HepG2 (cell line): ENCODE data around the gene GPR31. TPM values are rescaled to one million over a fixed set of nuclear protein-coding genes. Genes with fewer than 3 reads are reported as not detected.

Source experiments
- ATF7 ChIP-seq, 2 experiments: fragments of 450-650 bp in 1 of 2; sonication (generic) in 1 of 2; formaldehyde crosslinking in 1 of 2; IDR thresholded peaks; 2 replicates each; pipeline versions ENCODE4 v1.4.0 to v1.6.1; 2016 to 2020; ENCODE audit warnings: antibody characterized with exemption in 1 of 2, mild to moderate bottlenecking in 1 of 2, missing genetic modification reagents in 1 of 2
- CREM ChIP-seq, 2 experiments: sonication (generic) in 1 of 2; formaldehyde crosslinking in 1 of 2; IDR thresholded peaks; 2 replicates each; pipeline versions ENCODE4 v1.4.0 to v1.6.1; 2016 to 2020; ENCODE audit warnings: antibody characterized with exemption in 1 of 2, mild to moderate bottlenecking in 1 of 2, missing genetic modification reagents in 1 of 2
- FOSL1 ChIP-seq: sonication (generic); formaldehyde crosslinking; IDR thresholded peaks from 2 replicates; pipeline ENCODE4 v1.9.0; 2021; ENCODE audit warnings: missing genetic modification reagents, borderline replicate concordance
- FOXO1 ChIP-seq: sonication (generic); formaldehyde crosslinking; IDR thresholded peaks from 2 replicates; pipeline ENCODE4 v1.4.0; 2020; ENCODE audit warnings: missing genetic modification reagents
- KAT2B ChIP-seq: fragments of 150-350 bp; IDR thresholded peaks from 2 replicates; pipeline ENCODE4 v1.6.1; 2014; ENCODE audit warnings: low read depth, low read length, borderline replicate concordance
- KDM1A ChIP-seq: IDR thresholded peaks from 2 replicates; pipeline ENCODE4 v1.6.1; 2016; ENCODE audit warnings: missing compliant biosample characterization
- MBNL3 ChIP-seq: fragments of 250-450 bp; sonication (Bioruptor Pico); conservative IDR thresholded peaks from 2 replicates; pipeline ENCODE4 v1.8.0; 2022; ENCODE audit warnings: mild to moderate bottlenecking, inconsistent platforms
- MEIS1 ChIP-seq: sonication (generic); formaldehyde crosslinking; IDR thresholded peaks from 2 replicates; pipeline ENCODE4 v1.9.0; 2021; ENCODE audit warnings: mild to moderate bottlenecking, missing genetic modification reagents, moderate library complexity, borderline replicate concordance
- SALL1 ChIP-seq: sonication (generic); formaldehyde crosslinking; IDR thresholded peaks from 2 replicates; pipeline ENCODE4 v1.8.0; 2022; ENCODE audit warnings: mild to moderate bottlenecking, missing genetic modification reagents
- SMARCC2 ChIP-seq: fragments of 450-650 bp; IDR thresholded peaks from 2 replicates; pipeline ENCODE4 v1.6.1; 2017; ENCODE audit warnings: antibody characterized with exemption, mild to moderate bottlenecking
- SOX13 ChIP-seq, 3 experiments: fragments of 450-650 bp in 1 of 3; sonication (generic) in 1 of 3; formaldehyde crosslinking in 1 of 3; IDR thresholded peaks in 2 of 3; conservative IDR thresholded peaks in 1 of 3; 2 replicates each; pipeline versions ENCODE4 v1.5.0 to v1.6.1; 2016 to 2020; ENCODE audit warnings: antibody characterized with exemption in 1 of 3, mild to moderate bottlenecking in 1 of 3, missing compliant biosample characterization in 1 of 3, missing genetic modification reagents in 1 of 3, moderate library complexity in 1 of 3
- TARDBP ChIP-seq: sonication (generic); formaldehyde crosslinking; IDR thresholded peaks from 2 replicates; pipeline ENCODE4 v1.8.0; 2022; ENCODE audit warnings: mild to moderate bottlenecking, missing genetic modification reagents
- ZBTB21 ChIP-seq: sonication (generic); formaldehyde crosslinking; IDR thresholded peaks from 2 replicates; pipeline ENCODE4 v1.4.0; 2020; ENCODE audit warnings: missing genetic modification reagents
- ZFP37 ChIP-seq: sonication (generic); formaldehyde crosslinking; IDR thresholded peaks from 2 replicates; pipeline ENCODE4 v1.4.0; 2020; ENCODE audit warnings: missing genetic modification reagents, borderline replicate concordance
- ZMAT3 ChIP-seq: sonication (generic); formaldehyde crosslinking; conservative IDR thresholded peaks from 2 replicates; pipeline ENCODE4 v1.7.0; 2021; ENCODE audit warnings: missing genetic modification reagents
- ZNF235 ChIP-seq: sonication (generic); formaldehyde crosslinking; IDR thresholded peaks from 2 replicates; pipeline ENCODE4 v1.8.1; 2023; ENCODE audit warnings: mild to moderate bottlenecking, missing genetic modification reagents, borderline replicate concordance
- ZNF24 ChIP-seq: fragments of 450-650 bp; IDR thresholded peaks from 2 replicates; pipeline ENCODE4 v1.6.1; 2017; ENCODE audit warnings: antibody characterized with exemption, mild to moderate bottlenecking
- ZNF276 ChIP-seq: sonication (generic); formaldehyde crosslinking; IDR thresholded peaks from 2 replicates; pipeline ENCODE4 v1.4.0; 2020; ENCODE audit warnings: mild to moderate bottlenecking, low read depth, missing genetic modification reagents
- ZNF280D ChIP-seq: sonication (generic); formaldehyde crosslinking; IDR thresholded peaks from 2 replicates; pipeline ENCODE4 v1.5.1; 2020; ENCODE audit warnings: mild to moderate bottlenecking, missing genetic modification reagents
- ZNF383 ChIP-seq: sonication (generic); formaldehyde crosslinking; IDR thresholded peaks from 2 replicates; pipeline ENCODE4 v1.4.0; 2020; ENCODE audit warnings: missing genetic modification reagents, mild to moderate bottlenecking, borderline replicate concordance
- ZNF569 ChIP-seq: sonication (generic); formaldehyde crosslinking; IDR thresholded peaks from 2 replicates; pipeline ENCODE4 v1.5.0; 2020; ENCODE audit warnings: mild to moderate bottlenecking, missing genetic modification reagents, moderate library complexity, borderline replicate concordance
- ZNF780A ChIP-seq: sonication (generic); formaldehyde crosslinking; IDR thresholded peaks from 2 replicates; pipeline ENCODE4 v1.8.0; 2022; ENCODE audit warnings: mild to moderate bottlenecking, missing genetic modification reagents, moderate library complexity
- polyA plus RNA-seq, 8 experiments: library from polyadenylated mRNA; depleted of rRNA in 3 of 8; stranded (reverse) in 7 of 8; unstranded in 1 of 8; fragments of >200 nt; fragmentation: Illumina TruSeq in 4 of 8; extraction: Trizol in 4 of 8; gene quantifications; 2 replicates each; pipeline versions ENCODE4 v1.2.1 to v1.2.3, GENCODE V29; 2011 to 2016; ENCODE audit warnings: low read depth in 4 of 8, missing spikeins in 1 of 8, mixed read lengths in 1 of 8; ENCODE audit not compliant: insufficient read depth in 1 of 8
- total RNA-seq, 5 experiments: library from RNA; depleted of rRNA; stranded (reverse); fragments of >200 nt; fragmentation: Illumina TruSeq; extraction: Trizol; gene quantifications; 2 replicates each; pipeline ENCODE4 v1.2.3, GENCODE V29; 2016; ENCODE audit warnings: low read depth in 1 of 5

GPR31 gene
- total and polyA plus RNA-seq, 2 of the 13 experiments (the other 11 are each of a cell fraction or from before 2014, with no cell fraction given) = not detected

- no peak for TF ChIP-seq ZNF276
- TF ChIP-seq SALL1 (CRISPR knock-in tag) = peak; percentile 86
- TF ChIP-seq SMARCC2 = no peak
- no peak for TF ChIP-seq KDM1A
- no peak for TF ChIP-seq ZFP37
- TF ChIP-seq ZMAT3 (CRISPR knock-in tag) = no peak
- TF ChIP-seq ZNF383 = peak; percentile 68; the same call in 1 of the 2 replicates
- peak; percentile 66; the same call in 1 of the 2 replicates for TF ChIP-seq FOXO1 (CRISPR knock-in tag)
- no peak; the same call in 1 of the 2 replicates for TF ChIP-seq ZNF24
- TF ChIP-seq SOX13 (IDR thresholded peaks at IDR 0.05) = no peak
- TF ChIP-seq SOX13 (CRISPR knock-in tag; conservative IDR thresholded peaks at IDR 0.05 in 1 of 2, IDR thresholded peaks at IDR 0.05 in 1 of 2) = peak in 1 of 2 experiments; percentile 41; a peak in 1 of 4 replicates
- no peak; the same call in 1 of the 2 replicates for TF ChIP-seq ZBTB21 (CRISPR knock-in tag)
- no peak for TF ChIP-seq MBNL3
- no peak for TF ChIP-seq ZNF569 (CRISPR knock-in tag)
- peak; percentile 66; the same call in 1 of the 2 replicates for TF ChIP-seq FOSL1 (CRISPR knock-in tag)
- TF ChIP-seq ATF7 (IDR thresholded peaks at IDR 0.05) = no peak
- TF ChIP-seq ATF7 (CRISPR knock-in tag; IDR thresholded peaks at IDR 0.05) = peak; percentile 74
- peak; percentile 54; the same call in 1 of the 2 replicates for TF ChIP-seq TARDBP (CRISPR knock-in tag)
- no peak for TF ChIP-seq KAT2B
- no peak for TF ChIP-seq ZNF235
- TF ChIP-seq MEIS1 (CRISPR knock-in tag) = peak; percentile 77; the same call in 1 of the 2 replicates
- no peak for TF ChIP-seq ZNF780A
- no peak for TF ChIP-seq CREM (IDR thresholded peaks at IDR 0.05)
- TF ChIP-seq CREM (CRISPR knock-in tag; IDR thresholded peaks at IDR 0.05) = no peak
- TF ChIP-seq ZNF280D = 0 out of 2 replicates have a peak, but pooled peaks have one; percentile 26
These were observed 16.9 kb downstream of the GPR31 start (continued) for GRCh38 chr6:167140589-167141474.
